GM19099 (cell line): ENCODE measurements around the gene PREX1.

Source experiments
- POLR2A ChIP-seq: IDR thresholded peaks from 3 replicates; pipeline ENCODE4 v1.6.1; 2011; ENCODE audit warnings: low read depth; ENCODE audit not compliant: insufficient read length; ENCODE audit errors: extremely low read depth

The PREX1 gene

GRCh38 chr20:48672324-48672723, 155.5 kb downstream of the PREX1 start:
- TF ChIP-seq POLR2A: no peak

GRCh38 chr20:48671141-48671540, 156.7 kb downstream of the PREX1 start:
- no peak for TF ChIP-seq POLR2A

- no peak for TF ChIP-seq POLR2A
These were observed 157.7 kb downstream of the PREX1 start for GRCh38 chr20:48669946-48670605.

DNA sequence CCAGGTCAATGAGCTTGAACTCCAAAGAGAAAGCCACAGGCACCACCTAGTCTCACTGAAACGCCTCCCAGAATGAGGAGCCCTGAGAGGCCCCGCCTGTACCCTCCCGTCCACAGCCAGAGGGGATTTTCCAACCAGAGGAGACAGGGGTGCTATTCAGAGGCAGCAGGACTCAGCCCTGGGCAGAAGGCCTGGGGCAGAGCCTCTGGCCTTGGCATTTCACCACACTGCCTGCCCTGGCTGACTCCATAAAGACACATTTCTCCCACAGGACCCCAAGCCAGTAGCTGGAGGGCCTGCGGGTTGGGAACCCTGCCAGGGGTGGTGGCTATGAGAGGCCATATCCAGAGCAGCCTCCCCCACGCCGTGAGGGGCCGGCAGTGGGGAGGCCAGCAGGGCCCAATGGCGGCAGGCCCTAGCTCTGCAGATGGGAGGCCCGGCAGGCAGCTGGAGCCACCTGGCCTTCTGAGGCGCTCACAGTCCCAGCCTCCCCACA, 159.3 kb downstream of the PREX1 start:
- TF ChIP-seq POLR2A: no peak

DNA sequence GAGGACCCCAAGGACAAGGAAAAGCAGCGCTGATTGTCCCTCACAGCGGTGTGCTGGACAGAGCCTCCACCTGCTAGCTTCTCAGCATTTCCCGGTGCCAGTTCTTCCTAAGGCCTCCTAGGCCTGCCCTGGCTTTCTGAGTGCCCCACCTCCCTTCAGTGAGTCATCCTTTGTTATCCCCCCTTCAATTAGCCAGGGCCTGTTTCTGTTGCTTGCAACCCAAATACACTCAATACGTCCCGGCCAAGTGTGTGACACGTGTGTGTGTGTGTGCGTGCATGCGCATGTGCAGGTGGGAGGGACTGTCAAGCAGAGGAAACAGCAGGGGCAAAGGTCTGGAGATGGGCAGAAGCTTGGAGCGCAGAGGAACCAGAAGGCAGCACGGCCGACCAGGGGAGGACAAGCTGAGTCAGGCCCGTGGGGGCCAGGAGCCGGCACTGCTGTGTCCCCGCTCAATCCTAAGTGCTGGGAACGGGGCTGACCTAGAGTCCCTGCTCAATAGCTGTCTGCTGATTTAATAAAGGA, 159.8 kb downstream of the PREX1 start:
- TF ChIP-seq POLR2A: no peak

DNA sequence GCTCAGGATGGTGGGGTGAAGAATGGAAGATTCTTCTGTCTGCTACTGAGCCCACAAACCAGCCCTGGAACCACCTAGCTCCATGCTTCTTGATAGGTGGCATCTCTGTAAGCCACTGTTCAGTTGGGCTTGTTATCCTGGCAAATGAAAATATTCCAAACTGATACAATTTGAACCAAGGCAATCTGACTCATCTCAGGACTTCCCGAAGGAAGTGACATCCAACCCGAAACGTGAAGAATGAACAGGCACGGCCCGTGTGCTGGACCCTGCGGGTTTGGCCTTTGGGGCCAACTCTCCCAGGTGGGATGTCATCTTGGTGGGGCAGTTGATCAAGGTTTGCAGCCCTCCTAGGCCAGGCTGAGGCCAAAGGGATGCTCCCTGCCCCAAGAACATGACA, 160.3 kb downstream of the PREX1 start:
- TF ChIP-seq POLR2A: no peak

GRCh38 chr20:48665785-48666184, 162.0 kb downstream of the PREX1 start:
- no peak for TF ChIP-seq POLR2A

DNA sequence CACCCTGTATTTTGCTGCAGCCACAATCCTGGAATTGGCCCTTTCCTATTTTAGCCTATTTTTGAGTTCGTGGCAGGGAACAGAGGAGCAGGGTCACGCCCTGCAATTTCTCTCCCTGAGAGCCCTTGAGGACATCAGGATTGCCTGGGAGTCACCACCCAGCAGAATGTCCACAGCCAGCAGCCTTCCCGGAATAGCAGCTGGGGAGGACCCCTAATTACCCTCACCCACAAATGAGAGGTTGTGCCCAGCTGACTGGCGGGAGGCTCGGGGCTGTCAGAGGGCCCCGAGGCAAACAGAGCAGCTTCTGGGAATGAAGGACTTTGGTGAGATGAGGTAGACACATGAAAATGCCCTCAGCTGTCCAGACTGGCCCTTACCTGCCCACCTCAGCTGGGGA, 165.1 kb downstream of the PREX1 start:
- TF ChIP-seq POLR2A: no peak

GRCh38 chr20:48661575-48662455, 166.0 kb downstream of the PREX1 start:
- TF ChIP-seq POLR2A: no peak

- TF ChIP-seq POLR2A: no peak
These were observed 167.0 kb downstream of the PREX1 start for GRCh38 chr20:48660788-48661187.

GRCh38 chr20:48659858-48660257, 167.9 kb downstream of the PREX1 start:
- TF ChIP-seq POLR2A: no peak

DNA sequence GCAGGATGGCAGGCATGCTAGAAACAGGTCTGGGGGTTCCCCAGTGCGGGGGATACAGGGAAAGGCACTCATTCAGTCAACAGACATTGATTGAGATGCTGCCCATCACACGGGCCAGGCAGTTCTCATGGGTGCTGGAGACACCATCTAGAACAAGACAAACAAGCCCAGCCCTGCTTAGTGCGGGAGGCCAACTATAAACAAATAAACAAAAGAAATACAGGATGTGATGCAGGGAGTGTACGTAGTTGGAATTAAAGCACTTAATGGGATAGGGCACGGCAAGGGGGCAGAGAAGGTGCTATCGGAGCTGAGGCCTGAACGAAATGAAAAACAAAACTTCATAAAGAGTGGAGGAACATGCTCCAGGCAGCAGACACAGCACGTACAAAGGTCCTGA, 169.3 kb downstream of the PREX1 start:
- no peak for TF ChIP-seq POLR2A

DNA sequence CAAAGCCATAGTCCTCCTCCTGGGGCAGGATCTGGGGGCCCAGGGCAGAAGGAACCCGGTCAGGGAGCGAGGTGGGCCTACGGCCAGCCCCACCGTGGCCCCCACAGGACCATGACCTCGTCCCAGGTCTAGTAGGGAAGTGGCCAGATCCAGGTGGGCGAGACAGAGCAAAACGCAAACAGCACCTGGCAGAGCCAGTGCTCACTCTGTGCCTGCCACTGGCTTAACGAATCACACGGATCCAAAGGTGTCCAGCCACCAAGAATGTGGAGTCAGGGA, 169.7 kb downstream of the PREX1 start:
- TF ChIP-seq POLR2A: no peak

GRCh38 chr20:48657426-48658197, 170.2 kb downstream of the PREX1 start:
- TF ChIP-seq POLR2A: no peak

GRCh38 chr20:48656661-48657211, 171.1 kb downstream of the PREX1 start:
- TF ChIP-seq POLR2A: no peak
